HepG2 (cell line): ENCODE measurements around the gene PLEKHG5. TPM values are rescaled to one million over a fixed set of nuclear protein-coding genes. Genes with fewer than 3 reads are reported as not detected.

Experiments used
- ATAC-seq: fragments of 200-7000 bp; cut with Tn5 transposase; 3 replicates; pipeline ENCODE4 v1.9.1; 2020; ENCODE audit warnings: mild to moderate bottlenecking, moderate library complexity
- BruUV-seq: library from RNA; stranded (reverse); fragments of 400-500 nt; replicated peaks from 2 replicates; lab custom pipeline; 2021; lab: Mats Ljungman, UMichigan
- CTCF ChIA-PET: fragments of 300-600 bp; formaldehyde crosslinking; extraction: SDS; loops from one replicate; lab custom pipeline; 2021; ENCODE audit warnings: low total read pairs, inconsistent platforms, low intra/inter-chr PET ratio; lab: Yijun Ruan, JAX
- POLR2A ChIA-PET: fragments of 350-600 bp; sonication (Branson Sonifier 250); formaldehyde crosslinking; loops from one replicate; lab custom pipeline; 2020; ENCODE audit warnings: antibody characterized with exemption, inconsistent platforms; lab: Yijun Ruan, JAX
- DNase-seq: peaks from one replicate; pipeline ENCODE4 v3.0.0-alpha.2; 2015; ENCODE audit warnings: low spot score
- FAIRE-seq: peaks from 3 replicates; lab custom pipeline; 2011; peaks lifted over from hg19 to GRCh38; lab: Jason Lieb, UNC
- H2AFZ ChIP-seq: one replicate; pipeline ENCODE4 v1.6.1; 2011; ENCODE audit warnings: low read length, inconsistent platforms
- H3K27ac ChIP-seq: fragments of 300-600 bp; 3 replicates; pipeline ENCODE4 v1.8.0; 2011; ENCODE audit warnings: mixed run types, mild to moderate bottlenecking, mixed read lengths, low read length, inconsistent platforms; ENCODE audit not compliant: insufficient read depth; ENCODE audit errors: extremely low read length
- H3K27me3 ChIP-seq, 2 experiments: fragments of 200-600 bp in 1 of 2; 2 replicates in 1 of 2; 3 replicates in 1 of 2; pipeline versions ENCODE4 v1.6.0 to v1.8.0; 2011; ENCODE audit warnings: low read length in 2 of 2, mild to moderate bottlenecking in 2 of 2, moderate library complexity in 2 of 2, inconsistent platforms in 1 of 2; ENCODE audit not compliant: insufficient read depth in 2 of 2, control insufficient read depth in 1 of 2
- H3K36me3 ChIP-seq, 2 experiments: fragments of 200-600 bp in 1 of 2; replicated peaks in 1 of 2; 2 replicates in 1 of 2; 3 replicates in 1 of 2; pipeline versions ENCODE4 v1.5.1 to v1.8.0; 2011; ENCODE audit warnings: low read length in 2 of 2, inconsistent platforms in 1 of 2; ENCODE audit not compliant: insufficient read depth in 2 of 2, control insufficient read depth in 1 of 2
- H3K4me1 ChIP-seq: 2 replicates; pipeline ENCODE4 v1.5.1; 2012; ENCODE audit warnings: low read length, inconsistent platforms; ENCODE audit not compliant: insufficient read depth
- H3K4me2 ChIP-seq: 2 replicates; pipeline ENCODE4 v1.6.0; 2011; ENCODE audit warnings: low read depth, low read length, inconsistent platforms
- H3K4me3 ChIP-seq, 3 experiments: fragments of 200-600 bp in 1 of 3; sonication (generic), shearing (Covaris generic) in 1 of 3; replicated peaks in 1 of 3; 2 replicates each; pipeline ENCODE4 v1.5.1; 2011 to 2016; ENCODE audit warnings: low read length in 3 of 3, inconsistent platforms in 2 of 3, low read depth in 2 of 3, mild to moderate bottlenecking in 2 of 3, control low read depth in 1 of 3, mixed read lengths in 1 of 3; ENCODE audit not compliant: insufficient read depth in 1 of 3
- H3K79me2 ChIP-seq: one replicate; pipeline ENCODE4 v1.6.1; 2011; ENCODE audit warnings: low read length, inconsistent platforms; ENCODE audit not compliant: insufficient read depth
- H3K9ac ChIP-seq: 2 replicates; pipeline ENCODE4 v1.6.0; 2011; ENCODE audit warnings: mild to moderate bottlenecking, low read depth, low read length, inconsistent platforms; ENCODE audit not compliant: insufficient read depth
- H3K9me3 ChIP-seq: 2 replicates; pipeline ENCODE4 v1.5.1; 2012; ENCODE audit warnings: mild to moderate bottlenecking, low read length
- H4K20me1 ChIP-seq: 2 replicates; pipeline ENCODE4 v1.6.0; 2011; ENCODE audit warnings: inconsistent platforms, mild to moderate bottlenecking, low read length, moderate library complexity; ENCODE audit not compliant: insufficient read depth
- CEBPG ChIP-seq: IDR thresholded peaks from 2 replicates; pipeline ENCODE4 v1.6.1; 2016
- GATAD2A ChIP-seq: IDR thresholded peaks from 2 replicates; pipeline ENCODE4 v1.6.1; 2016
- IKZF5 ChIP-seq: IDR thresholded peaks from 2 replicates; pipeline ENCODE4 v1.6.1; 2018; ENCODE audit warnings: missing genetic modification reagents, mild to moderate bottlenecking, missing compliant biosample characterization
- KDM5B ChIP-seq: sonication (generic); formaldehyde crosslinking; IDR thresholded peaks from 2 replicates; pipeline ENCODE4 v1.4.0; 2020; ENCODE audit warnings: missing genetic modification reagents, mild to moderate bottlenecking, borderline replicate concordance
- SRSF9 ChIP-seq: fragments of 200-400 bp; formaldehyde crosslinking; IDR thresholded peaks from 2 replicates; pipeline ENCODE4 v1.6.1; 2018; ENCODE audit warnings: borderline replicate concordance, mild to moderate bottlenecking, low read depth, low read length; ENCODE audit not compliant: insufficient read depth, poor library complexity, severe bottlenecking
- YY1 ChIP-seq: IDR thresholded peaks from 2 replicates; pipeline ENCODE4 v1.6.1; 2011; ENCODE audit warnings: low read length, low read depth, moderate library complexity, mild to moderate bottlenecking; ENCODE audit not compliant: insufficient read depth, insufficient replicate concordance
- ZNF235 ChIP-seq: sonication (generic); formaldehyde crosslinking; IDR thresholded peaks from 2 replicates; pipeline ENCODE4 v1.8.1; 2023; ENCODE audit warnings: mild to moderate bottlenecking, missing genetic modification reagents, borderline replicate concordance
- WGBS: methylation state at CpG from one replicate; pipeline ENCODE4 v1.1.6; 2017; ENCODE audit warnings: low lambda C conversion rate; 5-methylcytosine and 5-hydroxymethylcytosine counted together
- in situ Hi-C: cut with HindIII; loops from 2 replicates; pipeline ENCODE4 v1.10.0; 2017; ENCODE audit warnings: low pct_unique_long_range_greater_than_20kb; ENCODE audit not compliant: extremely low pct_ligation_motif_present
- intact Hi-C: fragments of 100-400 bp; cut with micrococcal nuclease; formaldehyde crosslinking; loops from one replicate; pipeline ENCODE4 v1.10.0; 2022; ENCODE audit not compliant: unreplicated experiment
- polyA plus RNA-seq, 8 experiments: library from polyadenylated mRNA; depleted of rRNA in 3 of 8; stranded (reverse) in 7 of 8; unstranded in 1 of 8; fragments of >200 nt; fragmentation: Illumina TruSeq in 4 of 8; extraction: Trizol in 4 of 8; gene quantifications; 2 replicates each; pipeline versions ENCODE4 v1.2.1 to v1.2.3, GENCODE V29; 2011 to 2016; ENCODE audit warnings: low read depth in 4 of 8, missing spikeins in 1 of 8, mixed read lengths in 1 of 8; ENCODE audit not compliant: insufficient read depth in 1 of 8
- total RNA-seq, 5 experiments: library from RNA; depleted of rRNA; stranded (reverse); fragments of >200 nt; fragmentation: Illumina TruSeq; extraction: Trizol; gene quantifications; 2 replicates each; pipeline ENCODE4 v1.2.3, GENCODE V29; 2016; ENCODE audit warnings: low read depth in 1 of 5
- TF ChIP-seq, protein P1 (sequence below): IDR thresholded peaks from 2 replicates; pipeline ENCODE4 v1.6.1; 2016; ENCODE audit warnings: missing compliant biosample characterization, missing genetic modification reagents, borderline replicate concordance
- TF ChIP-seq, protein P2 (sequence below): sonication (generic); formaldehyde crosslinking; IDR thresholded peaks from 2 replicates; pipeline ENCODE4 v1.9.0; 2021; ENCODE audit warnings: missing genetic modification reagents, mild to moderate bottlenecking, borderline replicate concordance

The PLEKHG5 gene
- total and polyA plus RNA-seq, 2 of the 13 experiments (the other 11 are each of a cell fraction or from before 2014, with no cell fraction given) = 1.9 to 3.5 TPM

DNA sequence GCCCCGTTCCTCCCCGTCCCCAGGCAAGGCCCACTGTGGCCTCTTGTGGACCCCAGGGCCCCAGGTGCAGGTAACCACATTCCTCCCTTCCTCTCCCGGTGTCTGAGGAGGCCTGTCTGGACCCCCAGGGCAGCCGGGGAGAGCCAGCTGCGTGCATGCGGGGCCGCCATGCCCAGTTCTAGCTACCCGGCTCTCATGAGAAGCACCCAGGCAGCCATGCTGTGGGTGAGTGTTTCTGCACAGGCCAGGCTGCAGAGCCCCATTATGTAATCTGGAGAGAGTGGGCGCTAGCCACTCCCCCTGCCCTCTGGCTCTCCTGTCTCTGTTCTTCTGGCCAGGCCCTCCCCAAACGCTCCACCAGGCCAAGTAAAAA lies 18.4 kb upstream of the PLEKHG5 start:
- Histone ChIP-seq H3K27me3 (peaks cover 20 to 38% of the 10 kb centered on the region in 2 experiments; a peak in 4 of 5 replicates), H3K4me1 (peaks cover 80% of the 10 kb centered on the region), H3K36me3 (no peaks in the 10 kb centered on the region), H3K4me2 (peak overlapping the region; percentile 53), H3K79me2 (no peaks in the 10 kb centered on the region), H3K27ac (no peak overlapping the region), H3K9ac (no peak overlapping the region), H3K9me3 (no peaks in the 10 kb centered on the region), H2AFZ (no peak overlapping the region), H3K4me3 (peak overlapping the region in 1 of 3 experiments; percentile 23; a peak in 1 of 6 replicates), H4K20me1 (no peaks in the 10 kb centered on the region)
- in situ Hi-C loops = no loop called here
- POLR2A ChIA-PET = interaction anchor here (1.2 kb wide), 1 partner anchor 45 kb away, joined by 3 read pairs; the partner anchor contains the start of genes NOL9 and TAS1R1
- intact Hi-C loops = no loop called here
- TF ChIP-seq CEBPG (CRISPR knock-in tag) (peak; percentile 10; the same call in 1 of the 2 replicates), GATAD2A (0 out of 2 replicates have a peak, but pooled peaks have one; percentile 27), KDM5B (0 out of 2 replicates have a peak, but pooled peaks have one; percentile 51), IKZF5 (CRISPR knock-in tag) (0 out of 2 replicates have a peak, but pooled peaks have one; percentile 17), SRSF9 (no peak), ZNF235 (CRISPR knock-in tag) (peak; percentile 35; the same call in 1 of the 2 replicates), YY1 (peak; percentile 22)
- TF ChIP-seq, protein P1, sequence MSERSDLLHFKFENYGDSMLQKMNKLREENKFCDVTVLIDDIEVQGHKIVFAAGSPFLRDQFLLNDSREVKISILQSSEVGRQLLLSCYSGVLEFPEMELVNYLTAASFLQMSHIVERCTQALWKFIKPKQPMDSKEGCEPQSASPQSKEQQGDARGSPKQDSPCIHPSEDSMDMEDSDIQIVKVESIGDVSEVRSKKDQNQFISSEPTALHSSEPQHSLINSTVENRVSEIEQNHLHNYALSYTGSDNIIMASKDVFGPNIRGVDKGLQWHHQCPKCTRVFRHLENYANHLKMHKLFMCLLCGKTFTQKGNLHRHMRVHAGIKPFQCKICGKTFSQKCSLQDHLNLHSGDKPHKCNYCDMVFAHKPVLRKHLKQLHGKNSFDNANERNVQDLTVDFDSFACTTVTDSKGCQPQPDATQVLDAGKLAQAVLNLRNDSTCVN (CRISPR knock-in tag) = 0 out of 2 replicates have a peak, but pooled peaks have one; percentile 32
- TF ChIP-seq, protein P2, sequence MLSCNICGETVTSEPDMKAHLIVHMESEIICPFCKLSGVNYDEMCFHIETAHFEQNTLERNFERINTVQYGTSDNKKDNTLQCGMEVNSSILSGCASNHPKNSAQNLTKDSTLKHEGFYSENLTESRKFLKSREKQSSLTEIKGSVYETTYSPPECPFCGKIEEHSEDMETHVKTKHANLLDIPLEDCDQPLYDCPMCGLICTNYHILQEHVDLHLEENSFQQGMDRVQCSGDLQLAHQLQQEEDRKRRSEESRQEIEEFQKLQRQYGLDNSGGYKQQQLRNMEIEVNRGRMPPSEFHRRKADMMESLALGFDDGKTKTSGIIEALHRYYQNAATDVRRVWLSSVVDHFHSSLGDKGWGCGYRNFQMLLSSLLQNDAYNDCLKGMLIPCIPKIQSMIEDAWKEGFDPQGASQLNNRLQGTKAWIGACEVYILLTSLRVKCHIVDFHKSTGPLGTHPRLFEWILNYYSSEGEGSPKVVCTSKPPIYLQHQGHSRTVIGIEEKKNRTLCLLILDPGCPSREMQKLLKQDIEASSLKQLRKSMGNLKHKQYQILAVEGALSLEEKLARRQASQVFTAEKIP (CRISPR knock-in tag) = no peak
- DNase-seq (no peak), ATAC-seq (peak; percentile 1; the same call in 1 of the 3 replicates), FAIRE-seq (no peak)
- CTCF ChIA-PET = no interaction called here
- 14% methylated on average over 1 of the region's 10 CpGs for WGBS
- no TSS peak for BruUV-seq
